Endothelial cell of umbilical vein (primary cell): ENCODE measurements around the gene LIMK2. TPM values are rescaled to one million over a fixed set of nuclear protein-coding genes. Genes with fewer than 3 reads are reported as not detected.

Experiments
- BruUV-seq: library from RNA; stranded (reverse); fragments of 400-500 nt; replicated peaks from 2 replicates; lab custom pipeline; 2021; lab: Mats Ljungman, UMichigan
- CTCF ChIA-PET: fragments of 300-600, 350-600 bp; sonication (Branson Sonifier 250); formaldehyde crosslinking; loops from one replicate; lab custom pipeline; 2021; ENCODE audit warnings: antibody characterized with exemption, inconsistent platforms; lab: Charles Lee
- POLR2A ChIA-PET: fragments of 300-600, 350-600 bp; sonication (Branson Sonifier 250); formaldehyde crosslinking; loops from one replicate; lab custom pipeline; 2021; ENCODE audit warnings: antibody characterized with exemption, inconsistent platforms; lab: Charles Lee
- DNase-seq: peaks from one replicate; pipeline ENCODE4 v3.0.0-alpha.2; 2011; ENCODE audit warnings: low read depth, low spot score
- FAIRE-seq: peaks from 2 replicates; lab custom pipeline; 2011; peaks lifted over from hg19 to GRCh38; lab: Jason Lieb, UNC
- H2AFZ ChIP-seq: 2 replicates; pipeline ENCODE4 v1.6.0; 2012; ENCODE audit warnings: low read depth, low read length, control low read depth, inconsistent platforms
- H3K27ac ChIP-seq: 2 replicates; pipeline ENCODE4 v1.5.1; 2011; ENCODE audit warnings: low read depth, mild to moderate bottlenecking, control low read depth, low read length, moderate library complexity; ENCODE audit not compliant: insufficient read depth
- H3K27me3 ChIP-seq, 2 experiments: 2 replicates each; pipeline versions ENCODE4 v1.6.0 to v1.6.1; 2011; ENCODE audit warnings: low read length in 2 of 2, mixed read lengths in 1 of 2; ENCODE audit not compliant: control insufficient read depth in 2 of 2, insufficient read depth in 2 of 2
- H3K36me3 ChIP-seq, 2 experiments: 2 replicates in 1 of 2; 3 replicates in 1 of 2; pipeline ENCODE4 v1.5.1; 2011; ENCODE audit warnings: low read length in 2 of 2, mild to moderate bottlenecking in 1 of 2, moderate library complexity in 1 of 2; ENCODE audit not compliant: control insufficient read depth in 2 of 2, insufficient read depth in 2 of 2; ENCODE audit errors: extremely low read depth in 1 of 2
- H3K4me1 ChIP-seq: 3 replicates; pipeline ENCODE4 v1.5.1; 2011; ENCODE audit warnings: mild to moderate bottlenecking, low read length; ENCODE audit not compliant: control insufficient read depth, insufficient read depth; ENCODE audit errors: extremely low read depth
- H3K4me2 ChIP-seq: 2 replicates; pipeline ENCODE4 v1.6.1; 2011; ENCODE audit warnings: low read length, control low read depth, mixed read lengths; ENCODE audit not compliant: insufficient read depth
- H3K4me3 ChIP-seq, 3 experiments: fragments of 200-600 bp in 1 of 3; sonication (generic), shearing (Covaris generic) in 1 of 3; replicated peaks in 1 of 3; 2 replicates each; pipeline ENCODE4 v1.5.1; 2011 to 2016; ENCODE audit warnings: control low read depth in 3 of 3, low read length in 3 of 3, mild to moderate bottlenecking in 2 of 3, inconsistent platforms in 1 of 3, low read depth in 1 of 3, moderate library complexity in 1 of 3; ENCODE audit not compliant: insufficient read depth in 1 of 3
- H3K79me2 ChIP-seq: 2 replicates; pipeline ENCODE4 v1.6.0; 2012; ENCODE audit warnings: low read length, inconsistent platforms; ENCODE audit not compliant: control insufficient read depth, insufficient read depth
- H3K9ac ChIP-seq: replicated peaks from 2 replicates; pipeline ENCODE3; 2011; ENCODE audit warnings: low read length, control low read depth; ENCODE audit not compliant: insufficient read depth; ENCODE audit errors: extremely low read depth
- H3K9me1 ChIP-seq: replicated peaks from 3 replicates; pipeline ENCODE4 v1.6.0; 2011; ENCODE audit warnings: mild to moderate bottlenecking, low read length; ENCODE audit not compliant: control insufficient read depth, insufficient read depth; ENCODE audit errors: extremely low read depth
- H3K9me3 ChIP-seq: replicated peaks from 2 replicates; pipeline ENCODE4 v1.5.1; 2012; ENCODE audit warnings: low read length, inconsistent platforms; ENCODE audit not compliant: control insufficient read depth, insufficient read depth
- H4K20me1 ChIP-seq: replicated peaks from 2 replicates; pipeline ENCODE3; 2011; ENCODE audit warnings: mild to moderate bottlenecking, low read length; ENCODE audit not compliant: control insufficient read depth, insufficient read depth; ENCODE audit errors: extremely low read depth
- EZH2 ChIP-seq: IDR thresholded peaks from 2 replicates; pipeline ENCODE4 v1.6.1; 2012; ENCODE audit warnings: borderline replicate concordance, low read depth, mild to moderate bottlenecking, moderate library complexity, low read length, inconsistent platforms; ENCODE audit not compliant: severe bottlenecking
- FOS ChIP-seq: IDR thresholded peaks from 2 replicates; pipeline ENCODE4 v1.6.1; 2011; ENCODE audit warnings: mild to moderate bottlenecking, low read length, moderate library complexity, borderline replicate concordance; ENCODE audit not compliant: insufficient read depth
- GATA2 ChIP-seq: IDR thresholded peaks from 2 replicates; pipeline ENCODE4 v1.7.0; 2011; ENCODE audit warnings: low read depth, mild to moderate bottlenecking, moderate library complexity, mixed read lengths, low read length; ENCODE audit not compliant: insufficient read length, insufficient read depth
- JUN ChIP-seq: IDR thresholded peaks from 2 replicates; pipeline ENCODE4 v1.6.1; 2011; ENCODE audit warnings: borderline replicate concordance, low read depth; ENCODE audit not compliant: insufficient read length, insufficient read depth
- MYC ChIP-seq: IDR thresholded peaks from one replicate; pipeline ENCODE4 v1.6.1; 2011; ENCODE audit warnings: mild to moderate bottlenecking, low read depth, low read length
- POLR2A ChIP-seq: IDR thresholded peaks from 2 replicates; pipeline ENCODE4 v1.6.1; 2012; ENCODE audit warnings: low read depth, mild to moderate bottlenecking, control low read depth, low read length
- POLR2AphosphoS5 ChIP-seq: IDR thresholded peaks from 2 replicates; pipeline ENCODE4 v1.6.1; 2012; ENCODE audit warnings: low read depth, mild to moderate bottlenecking, control low read depth, low read length, moderate library complexity; ENCODE audit not compliant: insufficient read depth
- dilution Hi-C: fragments of 300-500 bp; cut with MboI; formaldehyde crosslinking; loops from one replicate; pipeline ENCODE4 v1.15.0; 2019; ENCODE audit warnings: low sequenced_read_pairs; ENCODE audit not compliant: extremely low pct_ligation_motif_present
- intact Hi-C: fragments of 100-400 bp; cut with micrococcal nuclease; formaldehyde crosslinking; loops from one replicate; pipeline ENCODE4 v1.10.0; 2022
- polyA plus RNA-seq, 4 experiments: library from polyadenylated mRNA; depleted of rRNA in 3 of 4; stranded (reverse) in 3 of 4; unstranded in 1 of 4; fragments of >200 nt; gene quantifications; 2 replicates each; pipeline versions ENCODE4 v1.2.1 to v1.2.3, GENCODE V29; 2011 to 2012; ENCODE audit warnings: missing spikeins in 1 of 4
- total RNA-seq: library from RNA; stranded (reverse); gene quantifications from 2 replicates; pipeline ENCODE4 v1.2.3, GENCODE V29; 2021
- TF ChIP-seq, protein P1 (sequence below), 2 donors: IDR thresholded peaks; 1 replicate in 1 of 2; 2 replicates in 1 of 2; pipeline ENCODE4 v1.5.1; 2011; ENCODE audit warnings: low read length in 2 of 2, mild to moderate bottlenecking in 2 of 2, moderate library complexity in 2 of 2, control low read depth in 1 of 2, inconsistent platforms in 1 of 2, low read depth in 1 of 2; ENCODE audit not compliant: insufficient read depth in 1 of 2; ENCODE audit errors: extremely low read depth in 1 of 2
- TF ChIP-seq, protein P2 (sequence below): IDR thresholded peaks from 2 replicates; pipeline ENCODE4 v1.6.1; 2011; ENCODE audit not compliant: insufficient read depth, insufficient read length

LIMK2 gene
- total and polyA plus RNA-seq, 2 donors (not counting 3 experiments of a cell fraction or from before 2014, with no cell fraction given) = 23.2 to 76.7 TPM

DNA sequence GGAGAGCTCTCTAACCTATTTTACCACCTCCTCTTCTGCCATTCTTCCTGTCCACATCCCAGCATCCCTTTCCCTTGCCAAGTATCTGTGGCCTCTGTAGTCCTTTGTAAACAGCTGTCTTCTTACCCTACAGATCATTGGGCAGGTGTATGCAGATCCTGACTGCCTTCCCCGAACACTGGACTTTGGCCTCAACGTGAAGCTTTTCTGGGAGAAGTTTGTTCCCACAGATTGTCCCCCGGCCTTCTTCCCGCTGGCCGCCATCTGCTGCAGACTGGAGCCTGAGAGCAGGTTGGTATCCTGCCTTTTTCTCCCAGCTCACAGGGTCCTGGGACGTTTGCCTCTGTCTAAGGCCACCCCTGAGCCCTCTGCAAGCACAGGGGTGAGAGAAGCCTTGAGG lies 62.9 kb downstream of the LIMK2 start:
- Histone ChIP-seq H3K79me2 (no peaks in the 10 kb centered on the region), H3K4me1 (no peaks in the 10 kb centered on the region), H2AFZ (no peak overlapping the region), H3K9me3 (no peaks in the 10 kb centered on the region), H3K27ac (no peak overlapping the region), H3K4me3 (no peak overlapping the region), H3K27me3 (no peaks in the 10 kb centered on the region), H3K9ac (no peak overlapping the region), H3K9me1 (no peaks in the 10 kb centered on the region), H4K20me1 (no peaks in the 10 kb centered on the region), H3K36me3 (peaks cover 26 to 49% of the 10 kb centered on the region in 2 experiments), H3K4me2 (no peak overlapping the region)
- dilution Hi-C loops = no loop called here
- DNase-seq = no peak
- no peak for FAIRE-seq
- no TSS peak for BruUV-seq
- TF ChIP-seq FOS = no peak
- no peak for TF ChIP-seq EZH2
- TF ChIP-seq POLR2A = no peak
- no peak for TF ChIP-seq JUN
- TF ChIP-seq, protein P1, sequence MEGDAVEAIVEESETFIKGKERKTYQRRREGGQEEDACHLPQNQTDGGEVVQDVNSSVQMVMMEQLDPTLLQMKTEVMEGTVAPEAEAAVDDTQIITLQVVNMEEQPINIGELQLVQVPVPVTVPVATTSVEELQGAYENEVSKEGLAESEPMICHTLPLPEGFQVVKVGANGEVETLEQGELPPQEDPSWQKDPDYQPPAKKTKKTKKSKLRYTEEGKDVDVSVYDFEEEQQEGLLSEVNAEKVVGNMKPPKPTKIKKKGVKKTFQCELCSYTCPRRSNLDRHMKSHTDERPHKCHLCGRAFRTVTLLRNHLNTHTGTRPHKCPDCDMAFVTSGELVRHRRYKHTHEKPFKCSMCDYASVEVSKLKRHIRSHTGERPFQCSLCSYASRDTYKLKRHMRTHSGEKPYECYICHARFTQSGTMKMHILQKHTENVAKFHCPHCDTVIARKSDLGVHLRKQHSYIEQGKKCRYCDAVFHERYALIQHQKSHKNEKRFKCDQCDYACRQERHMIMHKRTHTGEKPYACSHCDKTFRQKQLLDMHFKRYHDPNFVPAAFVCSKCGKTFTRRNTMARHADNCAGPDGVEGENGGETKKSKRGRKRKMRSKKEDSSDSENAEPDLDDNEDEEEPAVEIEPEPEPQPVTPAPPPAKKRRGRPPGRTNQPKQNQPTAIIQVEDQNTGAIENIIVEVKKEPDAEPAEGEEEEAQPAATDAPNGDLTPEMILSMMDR (IDR thresholded peaks at IDR 0.05; ENCODE audit: extremely low read depth in 1 of 2, insufficient read depth in 1 of 2, low read depth in 1 of 2, low read length in 2 of 2) = no peak
- TF ChIP-seq POLR2AphosphoS5 = no peak
- TF ChIP-seq, protein P2, sequence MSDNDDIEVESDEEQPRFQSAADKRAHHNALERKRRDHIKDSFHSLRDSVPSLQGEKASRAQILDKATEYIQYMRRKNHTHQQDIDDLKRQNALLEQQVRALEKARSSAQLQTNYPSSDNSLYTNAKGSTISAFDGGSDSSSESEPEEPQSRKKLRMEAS = no peak
- no peak for TF ChIP-seq GATA2
- no peak for TF ChIP-seq MYC
- ChIA-PET CTCF (interaction anchor here (4.2 to 7.9 kb wide), 4 partner anchors 13 to 46 kb away, joined by 33 to 169 read pairs (median 45); partner anchors contain the start of gene PIK3IP1), POLR2A (no interaction called here)
- intact Hi-C loops = no loop called here
